NT2/D1 (cell line): Measurements from ENCODE around the gene PLAA.

ENCODE experiments used
- SUZ12 ChIP-seq: IDR thresholded peaks from 2 replicates; pipeline ENCODE4 v1.6.1; 2011; ENCODE audit not compliant: insufficient read length, insufficient read depth; ENCODE audit errors: extremely low read depth
- YY1 ChIP-seq: IDR thresholded peaks from 2 replicates; pipeline ENCODE4 v1.6.1; 2011; ENCODE audit not compliant: insufficient read length, insufficient read depth
- ZNF274 ChIP-seq: IDR thresholded peaks from 2 replicates; pipeline ENCODE4 v1.6.1; 2011; ENCODE audit warnings: mild to moderate bottlenecking, low read depth, low read length

DNA sequence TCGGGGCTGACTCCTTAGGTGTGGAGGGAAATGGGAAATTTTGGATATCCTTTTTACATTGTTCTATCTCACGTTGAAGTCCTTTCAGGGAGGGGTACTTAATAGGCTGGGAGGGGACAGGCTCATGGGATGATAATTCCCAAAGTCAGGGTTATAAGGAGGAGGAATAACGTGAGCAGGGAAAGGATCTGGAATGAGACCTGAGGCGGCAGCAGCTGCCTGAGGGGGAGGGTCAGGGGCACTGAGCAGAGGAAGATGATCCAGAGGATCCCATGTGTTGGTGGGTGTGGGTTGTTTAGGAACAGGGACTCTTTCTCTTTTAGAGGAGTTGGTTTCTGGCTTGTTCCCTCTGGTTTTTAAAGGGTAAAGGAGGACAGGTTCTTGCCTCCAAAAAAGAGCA is 27.9 kb upstream of the PLAA start:
- TF ChIP-seq ZNF274 (no peak), YY1 (no peak), SUZ12 (no peak)
